ENCODE results near the gene WDHD1. TPM values are rescaled to one million over a fixed set of nuclear protein-coding genes. Genes with fewer than 3 reads are reported as not detected.
A peak's percentile ranks its signal among the peaks of the same experiment; 100 is the strongest.

WDHD1 gene
- total RNA-seq, 1 experiment from 2014 or later, result 45.9 TPM

DNA sequence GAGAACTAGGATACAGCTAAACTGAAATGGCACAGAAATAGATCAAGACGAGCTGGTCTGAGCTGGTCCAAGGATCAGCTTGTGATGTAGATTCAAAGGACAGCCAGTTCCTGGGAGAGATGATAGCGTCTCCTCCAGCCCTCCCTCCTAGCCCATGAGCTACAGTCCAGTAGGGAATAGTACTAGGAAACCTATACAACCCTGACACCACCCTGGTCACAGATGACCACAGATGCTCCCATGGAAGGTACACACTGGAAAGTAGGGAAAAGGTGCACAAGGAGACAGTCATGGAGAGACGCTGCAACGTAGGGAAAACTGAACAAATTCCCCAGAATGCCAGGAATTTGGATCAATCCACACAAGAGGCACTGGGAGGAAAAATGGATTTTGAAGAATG is 131.2 kb downstream of the WDHD1 start:
- intact Hi-C loops (cut with micrococcal nuclease), result no loop called here
- Histone ChIP-seq H3K27me3 (ENCODE audit: low read length) (no peaks in the 10 kb centered on the region), H3F3A (ENCODE audit: low read length, unreplicated experiment) (no peaks in the 10 kb centered on the region), H3K4me2 (ENCODE audit: low read length) (no peak overlapping the region), H3K9ac (ENCODE audit: low read length) (no peak overlapping the region), H2AFZ (ENCODE audit: low read length) (no peak overlapping the region), H3K9me3 (ENCODE audit: low read length) (no peaks in the 10 kb centered on the region), H3K27ac (ENCODE audit: low read length) (no peak overlapping the region), H3K36me3 (ENCODE audit: low read depth, low read length) (no peaks in the 10 kb centered on the region), H3K4me3 (ENCODE audit: low read length) (no peak overlapping the region), H3K4me1 (ENCODE audit: insufficient read depth, low read length) (peaks cover 12% of the 10 kb centered on the region), H3K79me2 (ENCODE audit: low read length) (peaks cover 20% of the 10 kb centered on the region), H3K9me2 (replicated peaks; ENCODE audit: low read length) (no peaks in the 10 kb centered on the region), H4K20me1 (ENCODE audit: low read length) (no peaks in the 10 kb centered on the region)
- DNase-seq, result no peak
- peak; percentile 55 for ATAC-seq
- no TSS peak for BruUV-seq (replicated peaks)
- TF ChIP-seq, protein P1, sequence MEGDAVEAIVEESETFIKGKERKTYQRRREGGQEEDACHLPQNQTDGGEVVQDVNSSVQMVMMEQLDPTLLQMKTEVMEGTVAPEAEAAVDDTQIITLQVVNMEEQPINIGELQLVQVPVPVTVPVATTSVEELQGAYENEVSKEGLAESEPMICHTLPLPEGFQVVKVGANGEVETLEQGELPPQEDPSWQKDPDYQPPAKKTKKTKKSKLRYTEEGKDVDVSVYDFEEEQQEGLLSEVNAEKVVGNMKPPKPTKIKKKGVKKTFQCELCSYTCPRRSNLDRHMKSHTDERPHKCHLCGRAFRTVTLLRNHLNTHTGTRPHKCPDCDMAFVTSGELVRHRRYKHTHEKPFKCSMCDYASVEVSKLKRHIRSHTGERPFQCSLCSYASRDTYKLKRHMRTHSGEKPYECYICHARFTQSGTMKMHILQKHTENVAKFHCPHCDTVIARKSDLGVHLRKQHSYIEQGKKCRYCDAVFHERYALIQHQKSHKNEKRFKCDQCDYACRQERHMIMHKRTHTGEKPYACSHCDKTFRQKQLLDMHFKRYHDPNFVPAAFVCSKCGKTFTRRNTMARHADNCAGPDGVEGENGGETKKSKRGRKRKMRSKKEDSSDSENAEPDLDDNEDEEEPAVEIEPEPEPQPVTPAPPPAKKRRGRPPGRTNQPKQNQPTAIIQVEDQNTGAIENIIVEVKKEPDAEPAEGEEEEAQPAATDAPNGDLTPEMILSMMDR (conservative IDR thresholded peaks at IDR 0.05; ENCODE audit: low read depth, low read length), result no peak
- TF ChIP-seq EZH2phosphoT487 (IDR thresholded peaks at IDR 0.05; ENCODE audit: borderline replicate concordance, low read length) (no peak), EZH2 (IDR thresholded peaks at IDR 0.05; ENCODE audit: low read length, unreplicated experiment) (no peak)
- CTCF ChIA-PET, result interaction anchor here (0.5 to 0.7 kb wide), 2 partner anchors 386 to 755 kb away, joined by 3 to 4 read pairs; partner anchors contain the start of gene CGRRF1
- POLR2A ChIA-PET (ENCODE audit: unreplicated experiment), result no interaction called here

DNA sequence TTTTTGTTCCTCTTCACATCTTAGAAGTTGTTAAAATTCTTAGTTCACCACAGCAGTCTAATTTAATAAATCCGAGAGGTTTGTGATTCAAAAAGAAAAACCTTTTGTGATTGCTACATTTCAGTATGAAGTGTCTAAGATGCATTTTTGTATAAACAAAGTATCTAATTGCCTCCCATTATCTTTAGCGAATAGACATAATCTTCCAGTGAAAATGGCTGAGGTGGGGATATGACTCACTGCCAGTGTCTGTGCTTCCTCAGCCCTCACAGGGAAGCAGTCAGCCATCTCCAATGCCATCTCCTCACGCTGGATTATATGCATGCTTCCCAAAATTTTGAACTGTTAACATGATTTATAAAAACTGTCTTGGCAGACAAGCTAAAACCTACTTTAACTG is 131.9 kb downstream of the WDHD1 start:
- Histone ChIP-seq H3K9me2 (replicated peaks; ENCODE audit: low read length) (no peaks in the 10 kb centered on the region), H3K27me3 (ENCODE audit: low read length) (no peaks in the 10 kb centered on the region), H3K4me3 (ENCODE audit: low read length) (no peak overlapping the region), H4K20me1 (ENCODE audit: low read length) (no peaks in the 10 kb centered on the region), H3K9ac (ENCODE audit: low read length) (no peak overlapping the region), H3K4me2 (ENCODE audit: low read length) (no peak overlapping the region), H3K9me3 (ENCODE audit: low read length) (no peaks in the 10 kb centered on the region), H3K79me2 (ENCODE audit: low read length) (peaks cover 15% of the 10 kb centered on the region; the same call in 1 of the 2 replicates), H2AFZ (ENCODE audit: low read length) (no peak overlapping the region), H3K36me3 (ENCODE audit: low read depth, low read length) (no peaks in the 10 kb centered on the region), H3K27ac (ENCODE audit: low read length) (no peak overlapping the region), H3F3A (ENCODE audit: low read length, unreplicated experiment) (no peaks in the 10 kb centered on the region), H3K4me1 (ENCODE audit: insufficient read depth, low read length) (peaks cover 9% of the 10 kb centered on the region; the same call in 1 of the 2 replicates)
- BruUV-seq (replicated peaks), result no TSS peak
- TF ChIP-seq, protein P1 (conservative IDR thresholded peaks at IDR 0.05; ENCODE audit: low read depth, low read length), result no peak
- TF ChIP-seq EZH2phosphoT487 (IDR thresholded peaks at IDR 0.05; ENCODE audit: borderline replicate concordance, low read length) (no peak), EZH2 (IDR thresholded peaks at IDR 0.05; ENCODE audit: low read length, unreplicated experiment) (no peak)
- POLR2A ChIA-PET (ENCODE audit: unreplicated experiment), result no interaction called here
- CTCF ChIA-PET, result no interaction called here
- ATAC-seq (peak; percentile 53), DNase-seq (peak; percentile 41)
- intact Hi-C loops (cut with micrococcal nuclease), result no loop called here

DNA sequence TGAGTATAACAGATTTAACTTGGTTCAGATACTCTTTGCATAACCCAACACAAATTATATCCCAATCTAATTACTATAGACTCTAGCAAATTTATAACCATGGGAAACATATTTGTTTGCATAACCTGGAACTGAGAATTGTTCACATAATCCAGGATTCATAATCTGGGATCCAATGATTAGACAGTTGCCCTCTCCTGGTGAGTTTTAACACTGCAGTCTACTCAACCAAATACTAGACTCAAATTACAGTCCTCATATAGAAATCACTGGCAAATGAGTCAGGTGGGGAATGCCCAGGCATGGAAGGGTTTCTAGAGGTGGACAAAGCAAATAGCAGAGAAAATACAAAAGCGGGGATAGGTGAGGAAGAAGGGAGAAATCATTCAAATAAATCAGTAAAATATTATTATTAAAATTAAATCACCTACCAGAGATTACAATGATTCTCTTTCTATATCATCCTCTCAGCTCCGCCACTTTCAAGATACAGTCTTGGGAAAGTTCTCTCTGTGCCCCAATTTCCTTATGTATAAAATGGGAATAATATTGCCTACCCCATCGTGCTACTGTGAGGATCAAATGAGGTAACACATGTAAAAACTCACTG is 133.6 kb downstream of the WDHD1 start:
- ATAC-seq (peak; percentile 65), DNase-seq (peak; percentile 99)
- CTCF ChIA-PET, result no interaction called here
- peaks cover 14% of the 10 kb centered on the region; the same call in 1 of the 2 replicates for H3K79me2 ChIP-seq (ENCODE audit: low read length)
- no peak overlapping the region for H3K4me2 ChIP-seq (ENCODE audit: low read length)
- TF ChIP-seq, protein P1 (conservative IDR thresholded peaks at IDR 0.05; ENCODE audit: low read depth, low read length), result peak; percentile 97
- TF ChIP-seq EZH2phosphoT487 (IDR thresholded peaks at IDR 0.05; ENCODE audit: borderline replicate concordance, low read length), result no peak
- intact Hi-C loops (cut with micrococcal nuclease), result loop anchor here (1.0 kb wide), 3 partner anchors 23 to 329 kb away; no protein-coding TSS in a partner anchor
- H3K9me2 ChIP-seq (replicated peaks; ENCODE audit: low read length), result no peaks in the 10 kb centered on the region
- no peaks in the 10 kb centered on the region for H3K36me3 ChIP-seq (ENCODE audit: low read depth, low read length)
- no TSS peak for BruUV-seq (replicated peaks)
- H3F3A ChIP-seq (ENCODE audit: low read length, unreplicated experiment), result no peaks in the 10 kb centered on the region
- no peak overlapping the region for H3K9ac ChIP-seq (ENCODE audit: low read length)
- H3K27me3 ChIP-seq (ENCODE audit: low read length), result no peaks in the 10 kb centered on the region
- H3K4me1 ChIP-seq (ENCODE audit: insufficient read depth, low read length), result peaks cover 9% of the 10 kb centered on the region; the same call in 1 of the 2 replicates
- no peaks in the 10 kb centered on the region for H4K20me1 ChIP-seq (ENCODE audit: low read length)
- H3K4me3 ChIP-seq (ENCODE audit: low read length), result no peak overlapping the region
- no peaks in the 10 kb centered on the region for H3K9me3 ChIP-seq (ENCODE audit: low read length)
- POLR2A ChIA-PET (ENCODE audit: unreplicated experiment), result no interaction called here
- H3K27ac ChIP-seq (ENCODE audit: low read length), result no peak overlapping the region
- H2AFZ ChIP-seq (ENCODE audit: low read length), result no peak overlapping the region

Data from PC-3 (cell line).